Endometrium (tissue), 2 donors: ENCODE data around the gene CAPN13.

Experiments used
- FAIRE-seq: peaks from 2 replicates; lab custom pipeline; 2012; peaks lifted over from hg19 to GRCh38; lab: Jason Lieb, UNC
- donor health status: control.
- donor health status: control.

Gene CAPN13

GRCh38 chr2:30704309-30705020 is 102.8 kb downstream of the CAPN13 start:
- no peak for FAIRE-seq

- no peak for FAIRE-seq
These were observed 104.6 kb downstream of the CAPN13 start for GRCh38 chr2:30702694-30703093.

GRCh38 chr2:30701782-30702181 is 105.5 kb downstream of the CAPN13 start:
- no peak for FAIRE-seq

GRCh38 chr2:30697242-30698103 is 109.8 kb downstream of the CAPN13 start:
- peak; percentile 8 for FAIRE-seq

GRCh38 chr2:30695749-30696148 is 111.5 kb downstream of the CAPN13 start:
- FAIRE-seq: no peak

GRCh38 chr2:30694286-30695055 is 112.8 kb downstream of the CAPN13 start:
- FAIRE-seq: no peak

- no peak for FAIRE-seq
These were observed 113.4 kb downstream of the CAPN13 start for GRCh38 chr2:30693821-30694281.

- no peak for FAIRE-seq
These were observed 114.4 kb downstream of the CAPN13 start for GRCh38 chr2:30692829-30693275.

GRCh38 chr2:30691948-30692828 is 115.1 kb downstream of the CAPN13 start:
- FAIRE-seq: no peak

- FAIRE-seq: no peak
These were observed 115.9 kb downstream of the CAPN13 start for GRCh38 chr2:30691091-30691947.

- no peak for FAIRE-seq
These were observed 117.1 kb downstream of the CAPN13 start for GRCh38 chr2:30690126-30690561.

GRCh38 chr2:30689496-30690125 is 117.6 kb downstream of the CAPN13 start:
- FAIRE-seq: no peak

- no peak for FAIRE-seq
These were observed 118.3 kb downstream of the CAPN13 start for GRCh38 chr2:30688956-30689401.

- no peak for FAIRE-seq
These were observed 120.6 kb downstream of the CAPN13 start for GRCh38 chr2:30686669-30687068.

GRCh38 chr2:30686000-30686399 is 121.2 kb downstream of the CAPN13 start:
- FAIRE-seq: no peak

- FAIRE-seq: no peak
These were observed 122.2 kb downstream of the CAPN13 start for GRCh38 chr2:30684996-30685395.

GRCh38 chr2:30684516-30684915 is 122.7 kb downstream of the CAPN13 start:
- no peak for FAIRE-seq

- no peak for FAIRE-seq
These were observed 123.2 kb downstream of the CAPN13 start for GRCh38 chr2:30684026-30684425.

- FAIRE-seq: no peak
These were observed 123.8 kb downstream of the CAPN13 start for GRCh38 chr2:30683236-30683956.
